HG02981 (cell line): ENCODE measurements around the gene KCNK7.
A peak's percentile ranks its signal among the peaks of the same experiment; 100 is the strongest.

Experiments
- ATAC-seq: cut with Tn5 transposase; IDR thresholded peaks from one replicate; pipeline ENCODE4 v1.9.1; 2021; ENCODE audit warnings: mild to moderate bottlenecking, moderate library complexity; ENCODE audit not compliant: unreplicated experiment

Gene KCNK7

GRCh38 chr11:65558930-65559509 is 36.6 kb downstream of the KCNK7 start:
- no peak for ATAC-seq

GRCh38 chr11:65558002-65558929 is 37.3 kb downstream of the KCNK7 start, which contains the start of gene LTBP3:
LTBP3 (minus strand) TSS chr11:65558359; CDS start chr11:65557959, 400 bp downstream.
- no peak for ATAC-seq

- no peak for ATAC-seq
Measured at GRCh38 chr11:65557280-65558001, 38.2 kb downstream of the KCNK7 start.

GRCh38 chr11:65556470-65557279 is 38.9 kb downstream of the KCNK7 start:
- no peak for ATAC-seq

GRCh38 chr11:65555693-65556231 is 39.8 kb downstream of the KCNK7 start:
- ATAC-seq, result no peak

- ATAC-seq, result no peak
Measured at GRCh38 chr11:65554842-65555430, 40.7 kb downstream of the KCNK7 start.

- no peak for ATAC-seq
Measured at GRCh38 chr11:65554057-65554818, 41.4 kb downstream of the KCNK7 start.

- no peak for ATAC-seq
Measured at GRCh38 chr11:65553301-65554001, 42.1 kb downstream of the KCNK7 start.

GRCh38 chr11:65552388-65552951 is 43.1 kb downstream of the KCNK7 start:
- no peak for ATAC-seq

- no peak for ATAC-seq
Measured at GRCh38 chr11:65551572-65552387, 43.8 kb downstream of the KCNK7 start.

GRCh38 chr11:65549096-65549495 is 46.5 kb downstream of the KCNK7 start:
- no peak for ATAC-seq

- ATAC-seq, result no peak
Measured at GRCh38 chr11:65548395-65548794, 47.2 kb downstream of the KCNK7 start.

GRCh38 chr11:65547446-65548125 is 48.0 kb downstream of the KCNK7 start:
- ATAC-seq, result no peak

- peak; percentile 62 for ATAC-seq
Measured at GRCh38 chr11:65546217-65546958, 49.2 kb downstream of the KCNK7 start.

GRCh38 chr11:65545853-65546216 is 49.8 kb downstream of the KCNK7 start:
- no peak for ATAC-seq
